HEK293 (cell line): Measurements from ENCODE around the gene SPHK1.

Source experiments
- CTCF ChIA-PET: fragments of 350-600 bp; formaldehyde crosslinking; extraction: SDS; loops from one replicate; lab custom pipeline; 2021; ENCODE audit warnings: antibody characterized with exemption; lab: Yijun Ruan, JAX
- POLR2A ChIA-PET: fragments of 300-600 bp; formaldehyde crosslinking; extraction: SDS; loops from one replicate; lab custom pipeline; 2020; ENCODE audit warnings: antibody characterized with exemption, inconsistent platforms; lab: Yijun Ruan, JAX
- H3K27ac ChIP-seq: fragments of 200-500 bp; sonication (Bioruptor generic); 2 replicates; pipeline ENCODE4 v1.5.1; 2014; ENCODE audit warnings: low read depth, low read length, control low read depth, inconsistent platforms; ENCODE audit errors: extremely low read depth
- H3K36me3 ChIP-seq, 2 experiments: fragments of 200-500 bp in 1 of 2; sonication (Bioruptor generic) in 1 of 2; 1 replicate in 1 of 2; 2 replicates in 1 of 2; pipeline ENCODE4 v1.5.1; 2014 to 2017; ENCODE audit warnings: inconsistent platforms in 2 of 2, low read length in 2 of 2; ENCODE audit not compliant: control insufficient read depth in 2 of 2, insufficient read depth in 1 of 2
- H3K4me1 ChIP-seq: fragments of 200-500 bp; sonication (Bioruptor generic); 2 replicates; pipeline ENCODE4 v1.5.1; 2014; ENCODE audit warnings: mild to moderate bottlenecking, low read length, inconsistent platforms; ENCODE audit not compliant: control insufficient read depth, insufficient read depth
- H3K4me3 ChIP-seq: 2 replicates; pipeline ENCODE4 v1.5.1; 2011; ENCODE audit warnings: low read depth, mild to moderate bottlenecking, control low read depth, low read length, moderate library complexity
- H3K9me3 ChIP-seq: fragments of 200-500 bp; sonication (Bioruptor generic); 2 replicates; pipeline ENCODE4 v1.5.1; 2014; ENCODE audit warnings: low read depth, low read length, inconsistent platforms; ENCODE audit not compliant: control insufficient read depth, insufficient read depth
- KLF10 ChIP-seq: fragments of 450-650 bp; IDR thresholded peaks from 2 replicates; pipeline ENCODE4 v1.5.1; 2018; ENCODE audit warnings: missing biosample characterization, mild to moderate bottlenecking, missing genetic modification characterization
- KLF8 ChIP-seq: fragments of 450-650 bp; formaldehyde crosslinking; IDR thresholded peaks from 2 replicates; pipeline ENCODE4 v1.5.1; 2016; ENCODE audit warnings: missing biosample characterization, missing genetic modification characterization
- SALL2 ChIP-seq: fragments of 450-650 bp; formaldehyde crosslinking; IDR thresholded peaks from 2 replicates; pipeline ENCODE4 v1.5.0; 2017; ENCODE audit warnings: missing biosample characterization, mild to moderate bottlenecking, missing genetic modification characterization, borderline replicate concordance
- ZBTB1 ChIP-seq: fragments of 450-650 bp; formaldehyde crosslinking; IDR thresholded peaks from 2 replicates; pipeline ENCODE4 v1.5.1; 2016; ENCODE audit warnings: missing biosample characterization, missing genetic modification characterization
- ZBTB21 ChIP-seq: fragments of 450-650 bp; formaldehyde crosslinking; IDR thresholded peaks from 2 replicates; pipeline ENCODE4 v1.5.1; 2017; ENCODE audit warnings: missing biosample characterization, missing genetic modification characterization
- ZBTB48 ChIP-seq: fragments of 450-650 bp; formaldehyde crosslinking; IDR thresholded peaks from 2 replicates; pipeline ENCODE4 v1.5.1; 2016; ENCODE audit warnings: missing biosample characterization, missing genetic modification characterization
- ZFP37 ChIP-seq: fragments of 450-650 bp; formaldehyde crosslinking; IDR thresholded peaks from 2 replicates; pipeline ENCODE4 v1.5.1; 2016; ENCODE audit warnings: missing biosample characterization, missing genetic modification characterization
- ZNF121 ChIP-seq: fragments of 450-650 bp; formaldehyde crosslinking; IDR thresholded peaks from 2 replicates; pipeline ENCODE4 v1.5.1; 2016; ENCODE audit warnings: missing biosample characterization, missing genetic modification characterization
- ZNF155 ChIP-seq: fragments of 450-650 bp; formaldehyde crosslinking; IDR thresholded peaks from 2 replicates; pipeline ENCODE4 v1.5.1; 2016; ENCODE audit warnings: missing biosample characterization, missing genetic modification characterization
- ZNF24 ChIP-seq: fragments of 450-650 bp; formaldehyde crosslinking; IDR thresholded peaks from 2 replicates; pipeline ENCODE4 v1.5.1; 2016; ENCODE audit warnings: missing biosample characterization, missing genetic modification characterization
- ZNF416 ChIP-seq: fragments of 450-650 bp; formaldehyde crosslinking; IDR thresholded peaks from 2 replicates; pipeline ENCODE4 v1.5.1; 2016; ENCODE audit warnings: missing biosample characterization, missing genetic modification characterization
- ZNF48 ChIP-seq: fragments of 450-650 bp; formaldehyde crosslinking; IDR thresholded peaks from 2 replicates; pipeline ENCODE4 v1.5.1; 2016; ENCODE audit warnings: missing biosample characterization, missing genetic modification characterization
- ZNF529 ChIP-seq: fragments of 450-650 bp; formaldehyde crosslinking; IDR thresholded peaks from 2 replicates; pipeline ENCODE4 v1.5.1; 2017; ENCODE audit warnings: missing genetic modification characterization, missing biosample characterization; ENCODE audit not compliant: insufficient replicate concordance
- ZNF560 ChIP-seq: fragments of 450-650 bp; formaldehyde crosslinking; IDR thresholded peaks from 2 replicates; pipeline ENCODE4 v1.5.1; 2017; ENCODE audit warnings: missing biosample characterization, missing genetic modification characterization, borderline replicate concordance
- ZNF561 ChIP-seq: fragments of 450-650 bp; IDR thresholded peaks from 2 replicates; pipeline ENCODE4 v1.5.1; 2018; ENCODE audit warnings: missing biosample characterization, missing genetic modification characterization, borderline replicate concordance
- ZNF596 ChIP-seq: fragments of 450-650 bp; IDR thresholded peaks from 2 replicates; pipeline ENCODE4 v1.5.0; 2018; ENCODE audit warnings: missing biosample characterization, mild to moderate bottlenecking, missing genetic modification characterization, moderate library complexity
- ZNF629 ChIP-seq: fragments of 450-650 bp; formaldehyde crosslinking; IDR thresholded peaks from 2 replicates; pipeline ENCODE4 v1.5.1; 2017; ENCODE audit warnings: missing biosample characterization, missing genetic modification characterization
- ZNF76 ChIP-seq: fragments of 450-650 bp; formaldehyde crosslinking; IDR thresholded peaks from 2 replicates; pipeline ENCODE4; 2016; ENCODE audit warnings: low read depth, missing biosample characterization, missing genetic modification characterization, borderline replicate concordance
- TF ChIP-seq, protein P1 (sequence below): fragments of 450-650 bp; formaldehyde crosslinking; IDR thresholded peaks from 2 replicates; pipeline ENCODE4 v1.5.1; 2016; ENCODE audit warnings: missing biosample characterization, missing genetic modification characterization
- TF ChIP-seq, protein P2 (sequence below): fragments of 450-650 bp; formaldehyde crosslinking; IDR thresholded peaks from 2 replicates; pipeline ENCODE4 v1.5.1; 2016; ENCODE audit warnings: missing biosample characterization, missing genetic modification characterization
- TF ChIP-seq, protein P3 (sequence below): fragments of 450-650 bp; formaldehyde crosslinking; IDR thresholded peaks from 2 replicates; pipeline ENCODE4 v1.5.1; 2016; ENCODE audit warnings: missing biosample characterization, missing genetic modification characterization, low read depth
- TF ChIP-seq, protein P4 (sequence below): fragments of 450-650 bp; formaldehyde crosslinking; IDR thresholded peaks from 2 replicates; pipeline ENCODE4 v1.5.1; 2016; ENCODE audit warnings: missing biosample characterization, missing genetic modification characterization
- TF ChIP-seq, protein P5 (sequence below): fragments of 450-650 bp; formaldehyde crosslinking; IDR thresholded peaks from 2 replicates; pipeline ENCODE4 v1.5.1; 2017; ENCODE audit warnings: missing biosample characterization, missing genetic modification characterization

SPHK1 gene

DNA sequence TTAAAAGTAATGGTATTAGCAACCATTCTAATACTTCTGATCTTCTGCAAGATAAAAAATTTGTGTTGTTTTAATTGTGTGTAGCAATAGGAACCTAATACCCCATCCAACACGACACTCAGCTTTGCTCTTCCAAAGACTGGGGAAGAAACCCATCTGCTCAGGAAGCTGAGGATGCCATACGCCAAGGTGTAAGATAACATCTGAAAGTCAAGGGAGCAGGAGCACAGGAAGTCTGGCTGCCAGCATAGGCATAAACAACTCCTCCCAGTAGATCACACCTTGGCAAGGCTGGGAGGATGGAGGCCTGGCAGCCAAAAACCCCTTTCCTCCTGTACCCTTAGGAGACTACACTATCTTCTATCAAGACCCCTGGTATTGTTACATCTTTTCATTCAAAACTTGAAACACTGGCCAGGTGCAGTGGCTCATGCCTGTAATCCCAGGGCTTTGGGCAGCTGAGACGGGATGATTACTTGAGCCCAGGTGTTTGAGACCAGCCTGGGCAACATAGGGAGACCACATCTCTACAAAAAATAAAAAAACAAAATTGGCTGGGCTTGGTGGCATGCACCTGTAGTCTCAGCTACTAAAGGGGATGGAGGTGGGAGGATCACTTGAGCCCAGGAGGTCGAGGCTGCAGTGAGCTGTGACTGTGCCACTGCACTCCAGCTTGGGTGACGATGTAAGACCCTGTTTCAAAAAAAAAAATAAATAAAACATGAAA lies 5.7 kb upstream of the SPHK1 start:
- no peak overlapping the region for H3K27ac ChIP-seq
- POLR2A ChIA-PET = interaction anchor here (1.6 kb wide), 1 partner anchor 25 kb away, joined by 6 read pairs; the partner anchor contains the start of gene PRPSAP1
- H3K4me1 ChIP-seq = peaks cover 1% of the 10 kb centered on the region; the same call in 1 of the 2 replicates
- no peak overlapping the region for H3K4me3 ChIP-seq
- H3K9me3 ChIP-seq = no peaks in the 10 kb centered on the region
- no peak for TF ChIP-seq ZNF529 (tag by site-specific recombination)
- TF ChIP-seq ZBTB48 (tag by site-specific recombination) = no peak
- TF ChIP-seq ZBTB1 (tag by site-specific recombination) = no peak
- no peak for TF ChIP-seq ZNF596 (tag by site-specific recombination)
- TF ChIP-seq ZNF561 (tag by site-specific recombination) = no peak
- no peak for TF ChIP-seq ZNF560 (tag by site-specific recombination)
- CTCF ChIA-PET = interaction anchor here (1.5 kb wide), 1 partner anchor 19 kb away, joined by 5 read pairs; no protein-coding TSS in a partner anchor
- H3K36me3 ChIP-seq = no peaks in the 10 kb centered on the region

DNA sequence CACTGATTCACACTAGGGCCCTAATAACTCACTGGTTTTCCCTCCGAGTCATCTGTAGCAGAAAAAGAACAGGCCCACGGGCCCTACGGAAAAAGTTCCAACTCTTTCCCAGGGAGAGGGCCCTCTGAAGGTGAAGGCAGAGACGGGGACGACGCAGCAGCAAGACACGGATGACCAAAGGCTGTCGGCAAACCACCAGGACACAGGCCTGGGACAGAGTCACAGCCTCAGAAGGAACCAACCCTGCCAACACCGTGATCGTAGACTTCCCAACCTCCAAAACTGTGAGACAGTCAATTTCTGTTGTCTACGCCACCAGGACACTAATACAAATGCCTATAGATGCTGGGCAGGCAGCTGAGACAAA lies 5.2 kb upstream of the SPHK1 start:
- POLR2A ChIA-PET = interaction anchor here (1.6 kb wide), 1 partner anchor 25 kb away, joined by 6 read pairs; the partner anchor contains the start of gene PRPSAP1
- H3K27ac ChIP-seq = no peak overlapping the region
- H3K4me1 ChIP-seq = peaks cover 4% of the 10 kb centered on the region; the same call in 1 of the 2 replicates
- no peaks in the 10 kb centered on the region for H3K9me3 ChIP-seq
- no peak for TF ChIP-seq SALL2 (tag by site-specific recombination)
- TF ChIP-seq, protein P1, sequence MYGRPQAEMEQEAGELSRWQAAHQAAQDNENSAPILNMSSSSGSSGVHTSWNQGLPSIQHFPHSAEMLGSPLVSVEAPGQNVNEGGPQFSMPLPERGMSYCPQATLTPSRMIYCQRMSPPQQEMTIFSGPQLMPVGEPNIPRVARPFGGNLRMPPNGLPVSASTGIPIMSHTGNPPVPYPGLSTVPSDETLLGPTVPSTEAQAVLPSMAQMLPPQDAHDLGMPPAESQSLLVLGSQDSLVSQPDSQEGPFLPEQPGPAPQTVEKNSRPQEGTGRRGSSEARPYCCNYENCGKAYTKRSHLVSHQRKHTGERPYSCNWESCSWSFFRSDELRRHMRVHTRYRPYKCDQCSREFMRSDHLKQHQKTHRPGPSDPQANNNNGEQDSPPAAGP (tag by site-specific recombination) = no peak
- TF ChIP-seq ZNF76 = no peak
- no peak for TF ChIP-seq ZFP37
- TF ChIP-seq ZNF24 = no peak
- TF ChIP-seq, protein P2, sequence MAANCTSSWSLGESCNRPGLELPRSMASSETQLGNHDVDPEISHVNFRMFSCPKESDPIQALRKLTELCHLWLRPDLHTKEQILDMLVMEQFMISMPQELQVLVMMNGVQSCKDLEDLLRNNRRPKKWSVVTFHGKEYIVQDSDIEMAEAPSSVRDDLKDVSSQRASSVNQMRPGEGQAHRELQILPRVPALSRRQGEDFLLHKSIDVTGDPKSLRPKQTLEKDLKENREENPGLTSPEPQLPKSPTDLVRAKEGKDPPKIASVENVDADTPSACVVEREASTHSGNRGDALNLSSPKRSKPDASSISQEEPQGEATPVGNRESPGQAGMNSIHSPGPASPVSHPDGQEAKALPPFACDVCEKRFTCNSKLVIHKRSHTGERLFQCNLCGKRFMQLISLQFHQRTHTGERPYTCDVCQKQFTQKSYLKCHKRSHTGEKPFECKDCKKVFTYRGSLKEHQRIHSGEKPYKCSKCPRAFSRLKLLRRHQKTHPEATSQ (tag by site-specific recombination) = no peak
- no peak for TF ChIP-seq KLF8 (tag by site-specific recombination)
- no peak for TF ChIP-seq ZNF48
- TF ChIP-seq, protein P3, sequence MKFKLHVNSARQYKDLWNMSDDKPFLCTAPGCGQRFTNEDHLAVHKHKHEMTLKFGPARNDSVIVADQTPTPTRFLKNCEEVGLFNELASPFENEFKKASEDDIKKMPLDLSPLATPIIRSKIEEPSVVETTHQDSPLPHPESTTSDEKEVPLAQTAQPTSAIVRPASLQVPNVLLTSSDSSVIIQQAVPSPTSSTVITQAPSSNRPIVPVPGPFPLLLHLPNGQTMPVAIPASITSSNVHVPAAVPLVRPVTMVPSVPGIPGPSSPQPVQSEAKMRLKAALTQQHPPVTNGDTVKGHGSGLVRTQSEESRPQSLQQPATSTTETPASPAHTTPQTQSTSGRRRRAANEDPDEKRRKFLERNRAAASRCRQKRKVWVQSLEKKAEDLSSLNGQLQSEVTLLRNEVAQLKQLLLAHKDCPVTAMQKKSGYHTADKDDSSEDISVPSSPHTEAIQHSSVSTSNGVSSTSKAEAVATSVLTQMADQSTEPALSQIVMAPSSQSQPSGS = no peak
- no peak for TF ChIP-seq KLF10 (tag by site-specific recombination)
- TF ChIP-seq, protein P4, sequence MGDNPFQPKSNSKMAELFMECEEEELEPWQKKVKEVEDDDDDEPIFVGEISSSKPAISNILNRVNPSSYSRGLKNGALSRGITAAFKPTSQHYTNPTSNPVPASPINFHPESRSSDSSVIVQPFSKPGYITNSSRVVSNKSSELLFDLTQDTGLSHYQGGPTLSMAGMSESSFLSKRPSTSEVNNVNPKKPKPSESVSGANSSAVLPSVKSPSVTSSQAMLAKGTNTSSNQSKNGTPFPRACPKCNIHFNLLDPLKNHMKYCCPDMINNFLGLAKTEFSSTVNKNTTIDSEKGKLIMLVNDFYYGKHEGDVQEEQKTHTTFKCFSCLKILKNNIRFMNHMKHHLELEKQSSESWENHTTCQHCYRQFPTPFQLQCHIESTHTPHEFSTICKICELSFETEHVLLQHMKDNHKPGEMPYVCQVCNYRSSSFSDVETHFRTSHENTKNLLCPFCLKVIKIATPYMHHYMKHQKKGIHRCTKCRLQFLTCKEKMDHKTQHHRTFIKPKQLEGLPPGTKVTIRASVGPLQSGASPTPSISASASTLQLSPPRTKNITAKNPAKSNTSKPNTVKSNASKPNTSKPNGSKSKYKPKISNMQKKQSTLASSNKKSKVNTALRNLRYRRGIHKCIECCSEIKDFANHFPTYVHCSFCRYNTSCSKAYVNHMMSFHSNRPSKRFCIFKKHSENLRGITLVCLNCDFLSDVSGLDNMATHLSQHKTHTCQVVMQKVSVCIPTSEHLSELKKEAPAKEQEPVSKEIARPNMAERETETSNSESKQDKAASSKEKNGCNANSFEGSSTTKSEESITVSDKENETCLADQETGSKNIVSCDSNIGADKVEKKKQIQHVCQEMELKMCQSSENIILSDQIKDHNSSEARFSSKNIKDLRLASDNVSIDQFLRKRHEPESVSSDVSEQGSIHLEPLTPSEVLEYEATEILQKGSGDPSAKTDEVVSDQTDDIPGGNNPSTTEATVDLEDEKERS (tag by site-specific recombination) = no peak
- TF ChIP-seq, protein P5, sequence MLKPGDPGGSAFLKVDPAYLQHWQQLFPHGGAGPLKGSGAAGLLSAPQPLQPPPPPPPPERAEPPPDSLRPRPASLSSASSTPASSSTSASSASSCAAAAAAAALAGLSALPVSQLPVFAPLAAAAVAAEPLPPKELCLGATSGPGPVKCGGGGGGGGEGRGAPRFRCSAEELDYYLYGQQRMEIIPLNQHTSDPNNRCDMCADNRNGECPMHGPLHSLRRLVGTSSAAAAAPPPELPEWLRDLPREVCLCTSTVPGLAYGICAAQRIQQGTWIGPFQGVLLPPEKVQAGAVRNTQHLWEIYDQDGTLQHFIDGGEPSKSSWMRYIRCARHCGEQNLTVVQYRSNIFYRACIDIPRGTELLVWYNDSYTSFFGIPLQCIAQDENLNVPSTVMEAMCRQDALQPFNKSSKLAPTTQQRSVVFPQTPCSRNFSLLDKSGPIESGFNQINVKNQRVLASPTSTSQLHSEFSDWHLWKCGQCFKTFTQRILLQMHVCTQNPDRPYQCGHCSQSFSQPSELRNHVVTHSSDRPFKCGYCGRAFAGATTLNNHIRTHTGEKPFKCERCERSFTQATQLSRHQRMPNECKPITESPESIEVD = no peak
- TF ChIP-seq ZNF416 (tag by site-specific recombination) = no peak
- TF ChIP-seq ZBTB21 = no peak
- TF ChIP-seq ZNF629 (tag by site-specific recombination) = no peak
- no peak for TF ChIP-seq ZNF155 (tag by site-specific recombination)
- TF ChIP-seq ZNF121 = no peak
- TF ChIP-seq, all 188 proteins: peak for 0
- CTCF ChIA-PET = interaction anchor here (1.5 kb wide), 1 partner anchor 18 kb away, joined by 5 read pairs; no protein-coding TSS in a partner anchor
- no peak overlapping the region for H3K4me3 ChIP-seq
- H3K36me3 ChIP-seq = no peaks in the 10 kb centered on the region
